Measurements from ENCODE around the gene FBXO17.

GRCh38 chr19:38941979-38942378, 33.6 kb downstream of the FBXO17 start:
- TF ChIP-seq, protein P1, sequence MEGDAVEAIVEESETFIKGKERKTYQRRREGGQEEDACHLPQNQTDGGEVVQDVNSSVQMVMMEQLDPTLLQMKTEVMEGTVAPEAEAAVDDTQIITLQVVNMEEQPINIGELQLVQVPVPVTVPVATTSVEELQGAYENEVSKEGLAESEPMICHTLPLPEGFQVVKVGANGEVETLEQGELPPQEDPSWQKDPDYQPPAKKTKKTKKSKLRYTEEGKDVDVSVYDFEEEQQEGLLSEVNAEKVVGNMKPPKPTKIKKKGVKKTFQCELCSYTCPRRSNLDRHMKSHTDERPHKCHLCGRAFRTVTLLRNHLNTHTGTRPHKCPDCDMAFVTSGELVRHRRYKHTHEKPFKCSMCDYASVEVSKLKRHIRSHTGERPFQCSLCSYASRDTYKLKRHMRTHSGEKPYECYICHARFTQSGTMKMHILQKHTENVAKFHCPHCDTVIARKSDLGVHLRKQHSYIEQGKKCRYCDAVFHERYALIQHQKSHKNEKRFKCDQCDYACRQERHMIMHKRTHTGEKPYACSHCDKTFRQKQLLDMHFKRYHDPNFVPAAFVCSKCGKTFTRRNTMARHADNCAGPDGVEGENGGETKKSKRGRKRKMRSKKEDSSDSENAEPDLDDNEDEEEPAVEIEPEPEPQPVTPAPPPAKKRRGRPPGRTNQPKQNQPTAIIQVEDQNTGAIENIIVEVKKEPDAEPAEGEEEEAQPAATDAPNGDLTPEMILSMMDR (IDR thresholded peaks at IDR 0.05) = no peak
- TF ChIP-seq POLR2A (IDR thresholded peaks at IDR 0.05) = no peak

Measured in adrenal gland (tissue), 5 donors.